HG02588 (cell line): ENCODE measurements around the gene OR3A1.
"Not testable (repeated sequence)": the region's sequence is repeated elsewhere in the genome, so short reads cannot be mapped to it uniquely, and the experiment has no call there.

Source experiments
- ATAC-seq: cut with Tn5 transposase; IDR thresholded peaks from one replicate; pipeline ENCODE4 v1.9.1; 2021; ENCODE audit warnings: mild to moderate bottlenecking, moderate library complexity; ENCODE audit not compliant: unreplicated experiment

Gene OR3A1

DNA sequence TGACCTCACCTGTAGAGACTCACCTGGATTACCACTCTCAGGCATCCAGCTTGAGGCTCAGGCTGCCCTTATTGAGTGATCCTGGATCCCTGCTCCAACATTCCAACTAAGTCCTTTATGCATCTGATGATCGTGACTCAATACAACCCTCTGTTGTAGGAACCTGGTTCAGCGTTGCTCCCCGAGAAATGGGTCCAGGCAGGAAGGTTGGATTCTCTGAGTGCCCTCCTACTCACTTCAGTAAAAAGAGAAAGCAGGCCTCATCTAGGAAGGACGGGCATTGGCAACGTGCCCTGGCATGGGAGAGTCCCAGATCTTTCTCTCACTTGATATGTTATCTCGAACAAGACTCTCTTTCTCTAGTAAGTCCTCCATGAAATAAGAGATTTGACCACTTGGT is at the start of gene OR3A1:
Gene OR3A1 (minus strand): TSS at position 101 of the 400 bp plus-strand sequence. CDS start 5,778 bp downstream, outside the sequence.
- no peak for ATAC-seq

GRCh38 chr17:3342782-3343181 is 44.6 kb upstream of the OR3A1 start:
- ATAC-seq, result not testable (repeated sequence)

DNA sequence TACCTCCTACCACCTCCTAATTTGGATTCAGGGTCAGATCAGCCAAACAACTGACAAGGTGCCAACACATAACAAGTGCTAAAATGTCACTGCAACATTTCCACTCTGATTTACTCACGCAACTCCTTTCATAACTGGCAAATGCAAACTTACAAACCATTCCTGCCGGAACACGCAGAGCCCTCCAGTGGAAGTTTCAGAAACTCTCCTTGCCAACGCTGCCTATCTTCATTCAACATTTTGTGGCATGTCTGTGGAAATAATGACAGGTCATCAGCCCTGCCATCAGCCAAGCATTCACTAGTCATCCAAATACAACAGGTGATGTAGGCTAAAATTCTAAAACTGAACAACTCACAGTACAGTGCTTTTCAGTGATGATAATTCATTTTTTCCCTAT is 37.7 kb upstream of the OR3A1 start:
- ATAC-seq, result no peak

- no peak for ATAC-seq
These were observed 20.2 kb upstream of the OR3A1 start for GRCh38 chr17:3318336-3318735.

DNA sequence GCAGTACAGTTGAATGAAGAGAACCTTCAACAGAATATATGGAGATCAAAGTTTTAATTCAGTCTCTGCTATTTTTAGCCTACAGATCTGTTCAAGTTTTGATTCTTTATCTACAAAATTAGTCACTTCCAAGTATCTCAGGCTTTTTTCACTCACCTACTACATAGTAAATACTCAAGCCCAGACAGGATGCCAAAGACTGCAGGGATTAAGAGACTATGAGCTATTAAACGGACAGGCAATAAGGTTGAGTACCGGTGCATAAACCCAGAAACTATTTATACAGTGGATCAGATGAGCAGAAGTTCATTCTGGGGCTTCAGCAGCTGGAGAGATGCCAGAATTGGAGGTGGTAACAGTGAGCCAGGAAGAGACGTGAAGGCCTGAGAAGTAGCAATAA is 18.7 kb upstream of the OR3A1 start:
- no peak for ATAC-seq

GRCh38 chr17:3308603-3309002 is 10.4 kb upstream of the OR3A1 start:
- no peak for ATAC-seq

DNA sequence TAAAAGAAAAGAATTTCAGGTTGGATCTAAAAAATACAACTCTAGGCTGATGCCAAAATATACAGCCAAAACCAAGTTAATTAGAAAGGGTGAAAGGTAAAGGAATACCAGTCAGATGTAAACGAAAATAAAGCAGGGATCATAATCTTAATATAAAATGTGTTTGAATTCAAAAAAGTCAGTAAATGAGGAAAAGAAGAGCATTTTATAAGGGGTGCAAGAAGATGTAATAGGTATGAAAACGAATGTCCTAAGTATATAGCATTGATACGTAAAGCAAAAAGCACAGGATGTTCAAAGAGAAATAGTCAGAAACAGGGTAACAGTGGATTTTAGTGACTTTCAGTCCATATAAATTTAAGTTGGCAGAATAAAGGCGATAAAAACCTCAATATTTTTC is 2.5 kb downstream of the OR3A1 start:
- no peak for ATAC-seq

GRCh38 chr17:3293548-3293947 is 4.6 kb downstream of the OR3A1 start:
- not testable (repeated sequence) for ATAC-seq

GRCh38 chr17:3282901-3283300 is 15.3 kb downstream of the OR3A1 start:
- no peak for ATAC-seq

DNA sequence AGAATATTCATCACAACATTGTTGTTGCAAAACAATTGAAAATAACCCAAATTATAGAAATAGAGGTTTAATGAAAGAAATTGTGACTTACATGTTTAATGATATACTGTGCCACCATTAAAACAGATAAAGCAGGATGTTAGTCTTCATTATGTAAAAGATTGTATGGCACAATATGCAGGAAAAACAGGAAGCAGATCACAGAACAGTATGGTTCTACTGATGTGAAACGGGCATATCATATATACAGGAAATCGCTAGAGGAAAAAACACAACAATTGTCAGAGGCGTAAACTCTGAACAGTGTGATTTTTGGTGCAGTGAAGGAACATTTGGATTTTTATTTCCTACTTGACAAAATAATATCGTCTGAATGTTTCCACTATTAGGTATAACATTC is 22.0 kb downstream of the OR3A1 start:
- no peak for ATAC-seq

GRCh38 chr17:3271072-3271848 is 26.9 kb downstream of the OR3A1 start:
- ATAC-seq, result no peak

DNA sequence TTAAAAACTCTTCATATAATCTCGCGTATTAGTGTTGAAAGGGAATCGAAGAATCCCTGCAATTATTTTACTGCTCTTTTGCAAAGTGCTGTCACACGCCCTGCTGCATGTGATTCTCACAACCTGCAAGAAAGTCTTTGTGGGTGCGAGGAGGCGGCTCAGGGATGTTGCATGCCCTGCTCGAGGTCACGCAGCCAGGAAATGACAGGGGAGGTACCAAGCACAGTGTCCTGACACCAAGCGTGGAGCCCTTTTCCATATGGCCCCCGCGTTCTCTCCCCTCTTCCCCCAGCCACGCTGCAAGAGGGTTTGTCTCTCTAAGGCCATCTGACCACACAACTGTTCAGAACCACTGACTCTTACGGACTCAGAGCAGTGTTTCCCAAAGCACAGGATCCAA is 37.6 kb downstream of the OR3A1 start:
- no peak for ATAC-seq

GRCh38 chr17:3260163-3260562 is 38.0 kb downstream of the OR3A1 start:
- no peak for ATAC-seq

- no peak for ATAC-seq
These were observed 41.6 kb downstream of the OR3A1 start for GRCh38 chr17:3256575-3256974.

DNA sequence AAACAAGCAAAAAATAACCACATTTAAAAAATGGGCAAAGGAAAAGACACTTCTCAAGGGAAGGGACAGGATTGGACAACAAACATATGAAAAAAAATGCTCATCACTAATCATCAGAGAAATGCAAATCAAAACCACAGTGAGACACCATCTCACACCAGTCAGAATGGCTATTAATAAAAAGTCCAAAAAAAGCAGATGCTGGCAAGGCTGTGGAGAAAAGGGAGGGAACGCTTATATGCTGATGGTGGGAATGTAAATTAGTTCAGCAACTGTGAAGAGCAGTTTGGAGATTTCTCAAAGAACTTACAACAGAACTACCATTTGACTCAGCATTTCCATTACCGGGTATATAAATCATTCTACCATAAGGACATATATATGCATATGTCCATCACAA is 49.1 kb downstream of the OR3A1 start:
- ATAC-seq, result not testable (repeated sequence)

DNA sequence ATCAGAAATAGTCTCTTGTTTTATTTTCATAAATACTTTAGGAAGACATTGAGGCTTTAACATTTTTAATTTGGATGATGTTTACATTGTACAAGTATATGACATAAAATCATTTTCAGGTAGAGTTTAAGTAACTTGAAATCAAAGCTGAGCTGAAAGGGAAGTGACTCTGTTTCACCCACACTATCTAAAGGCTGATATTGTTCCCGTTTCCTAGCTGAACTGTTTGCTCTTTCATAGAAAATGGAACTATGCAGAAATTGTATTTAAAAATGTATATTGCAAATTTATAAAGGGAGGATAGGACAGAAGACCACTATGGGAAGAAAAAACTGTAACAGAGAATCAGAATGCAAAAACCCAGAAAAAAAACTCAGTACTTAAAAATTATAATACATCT is 53.3 kb downstream of the OR3A1 start:
- not testable (repeated sequence) for ATAC-seq

DNA sequence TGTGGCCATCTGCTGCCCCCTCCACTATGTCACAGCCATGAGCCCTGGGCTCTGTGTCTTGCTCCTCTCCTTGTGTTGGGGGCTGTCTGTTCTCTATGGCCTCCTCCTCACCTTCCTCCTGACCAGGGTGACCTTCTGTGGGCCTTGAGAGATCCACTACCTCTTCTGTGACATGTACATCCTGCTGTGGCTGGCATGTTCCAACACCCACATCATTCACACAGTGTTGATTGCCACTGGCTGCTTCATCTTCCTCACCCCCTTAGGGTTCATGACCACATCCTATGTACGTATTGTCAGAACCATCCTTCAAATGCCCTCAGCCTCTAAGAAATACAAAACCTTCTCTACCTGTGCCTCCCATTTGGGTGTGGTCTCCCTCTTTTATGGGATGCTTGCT is 57.1 kb downstream of the OR3A1 start:
- ATAC-seq, result not testable (repeated sequence)
